ENCODE measurements around the gene BASP1.

The BASP1 gene

DNA sequence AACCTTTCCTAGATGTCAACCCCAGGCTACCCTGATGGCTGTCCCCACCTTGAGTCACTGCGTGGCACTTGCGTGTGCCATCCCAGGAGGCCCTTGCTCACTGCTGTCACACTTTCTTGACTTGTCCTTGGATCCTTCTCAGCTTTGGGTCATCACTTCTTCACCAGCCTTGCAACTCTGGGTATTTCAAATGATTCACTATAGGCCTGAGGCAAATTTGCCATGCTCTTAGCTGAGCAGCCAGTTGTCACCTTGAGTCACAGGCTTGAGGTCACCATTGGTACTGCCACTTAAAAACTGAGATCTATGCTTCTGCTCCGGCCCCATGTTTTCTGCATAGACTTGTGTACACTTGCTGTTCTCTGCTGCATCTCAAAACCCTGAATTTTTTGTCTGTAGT, 84.7 kb downstream of the BASP1 start:
- H3K4ac ChIP-seq (ENCODE audit: low read depth, low read length): no peak overlapping the region
- no peak overlapping the region for H3K14ac ChIP-seq (ENCODE audit: low read length)
- no peak overlapping the region for H4K12ac ChIP-seq (ENCODE audit: low read depth, low read length)
- no peak overlapping the region for H2AFZ ChIP-seq (ENCODE audit: insufficient read depth, low read length, poor library complexity)
- no peaks in the 10 kb centered on the region for H3K27me3 ChIP-seq (ENCODE audit: insufficient read depth, low read length)
- peak; percentile 49 to 77 for DNase-seq
- no peak overlapping the region for H3K4me3 ChIP-seq (ENCODE audit: low read depth, low read length)
- H3K4me2 ChIP-seq (ENCODE audit: low read length): no peak overlapping the region
- H3K9me3 ChIP-seq (ENCODE audit: insufficient read depth, low read depth, low read length): no peaks in the 10 kb centered on the region
- H2BK120ac ChIP-seq (ENCODE audit: insufficient read depth, low read length, poor library complexity): no peak overlapping the region
- no peak overlapping the region for H4K91ac ChIP-seq (ENCODE audit: low read depth, low read length)
- WGBS (ENCODE audit: extremely low coverage, insufficient coverage, insufficient read length): no CpG with 5 or more reads among the region's 3 CpGs
- H3K18ac ChIP-seq (ENCODE audit: low read length): no peak overlapping the region
- H3K4me1 ChIP-seq (ENCODE audit: control insufficient read depth in 1 of 2, insufficient read depth in 2 of 2, low read length in 2 of 2): peaks cover 15 to 23% of the 10 kb centered on the region in 2 experiments
- peak overlapping the region; percentile 12 for H2BK5ac ChIP-seq (ENCODE audit: low read depth, low read length, poor library complexity)
- no peak overlapping the region for H3K9ac ChIP-seq (ENCODE audit: low read length)
- peaks cover 10% of the 10 kb centered on the region for H3K79me1 ChIP-seq (ENCODE audit: low read length)
- no peak overlapping the region for H2AK5ac ChIP-seq (ENCODE audit: low read length)
- peaks cover 4% of the 10 kb centered on the region for H3K79me2 ChIP-seq (ENCODE audit: control insufficient read depth, insufficient read depth, low read length, poor library complexity)
- H3K23ac ChIP-seq (ENCODE audit: low read length): no peak overlapping the region
- H3K36me3 ChIP-seq (ENCODE audit: control insufficient read depth in 1 of 2, insufficient read depth in 2 of 2, low read length in 2 of 2): no peaks in the 10 kb centered on the region
- no peak overlapping the region for H2BK12ac ChIP-seq (ENCODE audit: low read length)
- no peak overlapping the region for H4K8ac ChIP-seq (ENCODE audit: low read depth, low read length)
- no peak overlapping the region for H3K27ac ChIP-seq (ENCODE audit: low read depth, low read length)

DNA sequence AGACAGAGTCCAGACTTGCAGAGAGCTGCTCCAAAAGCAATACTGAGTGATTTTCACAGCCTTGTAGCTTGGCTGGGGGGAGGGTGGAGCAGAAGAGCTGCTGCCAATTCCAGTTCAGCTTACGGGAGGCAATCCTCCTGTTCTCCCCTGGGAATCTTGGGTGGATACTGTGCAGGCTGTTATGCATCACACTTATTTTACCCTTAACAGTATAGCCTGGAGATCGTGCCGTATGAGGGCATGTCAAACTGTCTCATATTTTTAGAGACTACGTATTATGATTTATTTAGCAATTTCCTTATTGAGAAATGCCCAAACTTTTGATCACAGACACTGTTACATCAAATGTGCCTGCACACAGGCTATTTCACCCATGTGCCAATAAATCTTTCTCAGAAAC, 85.2 kb downstream of the BASP1 start:
- Histone ChIP-seq H2AFZ (ENCODE audit: insufficient read depth, low read length, poor library complexity) (no peak overlapping the region), H3K18ac (ENCODE audit: low read length) (no peak overlapping the region), H3K23ac (ENCODE audit: low read length) (no peak overlapping the region), H3K14ac (ENCODE audit: low read length) (no peak overlapping the region), H2BK12ac (ENCODE audit: low read length) (no peak overlapping the region), H3K9ac (ENCODE audit: low read length) (no peak overlapping the region), H3K79me1 (ENCODE audit: low read length) (peaks cover 10% of the 10 kb centered on the region), H3K27me3 (ENCODE audit: insufficient read depth, low read length) (no peaks in the 10 kb centered on the region), H3K4me2 (ENCODE audit: low read length) (no peak overlapping the region), H3K4ac (ENCODE audit: low read depth, low read length) (no peak overlapping the region), H4K91ac (ENCODE audit: low read depth, low read length) (no peak overlapping the region), H4K8ac (ENCODE audit: low read depth, low read length) (no peak overlapping the region), H2BK120ac (ENCODE audit: insufficient read depth, low read length, poor library complexity) (no peak overlapping the region), H3K36me3 (ENCODE audit: control insufficient read depth in 1 of 2, insufficient read depth in 2 of 2, low read length in 2 of 2) (no peaks in the 10 kb centered on the region), H3K9me3 (ENCODE audit: insufficient read depth, low read depth, low read length) (no peaks in the 10 kb centered on the region), H2AK5ac (ENCODE audit: low read length) (no peak overlapping the region), H3K79me2 (ENCODE audit: control insufficient read depth, insufficient read depth, low read length, poor library complexity) (peaks cover 4% of the 10 kb centered on the region), H3K4me1 (ENCODE audit: control insufficient read depth in 1 of 2, insufficient read depth in 2 of 2, low read length in 2 of 2) (peaks cover 15 to 23% of the 10 kb centered on the region in 2 experiments), H3K27ac (ENCODE audit: low read depth, low read length) (no peak overlapping the region), H2BK5ac (ENCODE audit: low read depth, low read length, poor library complexity) (no peak overlapping the region), H4K12ac (ENCODE audit: low read depth, low read length) (no peak overlapping the region), H3K4me3 (ENCODE audit: low read depth, low read length) (no peak overlapping the region)
- no CpG with 5 or more reads among the region's 4 CpGs for WGBS (ENCODE audit: extremely low coverage, insufficient coverage, insufficient read length)
- peak in 1 of 2 donors; percentile 11 for DNase-seq

DNA sequence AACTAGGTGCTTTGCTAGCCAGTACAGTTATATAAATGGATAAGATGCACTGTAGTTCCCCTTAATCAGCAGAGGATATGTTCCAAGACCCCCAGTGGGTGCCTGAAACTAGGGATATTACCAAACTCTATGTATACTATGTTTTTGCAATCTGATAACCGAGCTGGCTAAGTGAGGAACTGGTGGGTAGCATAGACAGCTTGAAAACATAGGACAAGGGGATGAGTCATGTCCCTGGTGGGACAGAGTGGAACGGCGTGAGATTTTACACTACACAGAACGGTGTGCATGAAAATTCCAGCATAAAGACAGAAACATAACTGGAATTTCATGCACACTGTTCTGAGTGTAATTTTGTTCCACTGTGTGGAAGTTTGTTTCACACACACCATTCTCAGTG, 86.9 kb downstream of the BASP1 start:
- Histone ChIP-seq H2AK5ac (ENCODE audit: low read length) (no peak overlapping the region), H2BK12ac (ENCODE audit: low read length) (no peak overlapping the region), H4K12ac (ENCODE audit: low read depth, low read length) (no peak overlapping the region), H4K91ac (ENCODE audit: low read depth, low read length) (no peak overlapping the region), H3K18ac (ENCODE audit: low read length) (no peak overlapping the region), H3K4me3 (ENCODE audit: low read depth, low read length) (no peak overlapping the region), H3K27ac (ENCODE audit: low read depth, low read length) (no peak overlapping the region), H3K79me1 (ENCODE audit: low read length) (peaks cover 10% of the 10 kb centered on the region), H3K9ac (ENCODE audit: low read length) (no peak overlapping the region), H2AFZ (ENCODE audit: insufficient read depth, low read length, poor library complexity) (no peak overlapping the region), H3K4me2 (ENCODE audit: low read length) (no peak overlapping the region), H2BK5ac (ENCODE audit: low read depth, low read length, poor library complexity) (no peak overlapping the region), H3K4me1 (ENCODE audit: control insufficient read depth in 1 of 2, insufficient read depth in 2 of 2, low read length in 2 of 2) (peaks cover 15 to 23% of the 10 kb centered on the region in 2 experiments), H3K14ac (ENCODE audit: low read length) (no peak overlapping the region), H3K27me3 (ENCODE audit: insufficient read depth, low read length) (no peaks in the 10 kb centered on the region), H4K8ac (ENCODE audit: low read depth, low read length) (no peak overlapping the region), H3K9me3 (ENCODE audit: insufficient read depth, low read depth, low read length) (no peaks in the 10 kb centered on the region), H3K4ac (ENCODE audit: low read depth, low read length) (no peak overlapping the region), H3K36me3 (ENCODE audit: control insufficient read depth in 1 of 2, insufficient read depth in 2 of 2, low read length in 2 of 2) (no peaks in the 10 kb centered on the region), H3K79me2 (ENCODE audit: control insufficient read depth, insufficient read depth, low read length, poor library complexity) (peaks cover 4% of the 10 kb centered on the region), H3K23ac (ENCODE audit: low read length) (no peak overlapping the region), H2BK120ac (ENCODE audit: insufficient read depth, low read length, poor library complexity) (no peak overlapping the region)
- peak in 1 of 2 donors; percentile 26 for DNase-seq
- WGBS (ENCODE audit: extremely low coverage, insufficient coverage, insufficient read length): no CpG with 5 or more reads among the region's 4 CpGs

DNA sequence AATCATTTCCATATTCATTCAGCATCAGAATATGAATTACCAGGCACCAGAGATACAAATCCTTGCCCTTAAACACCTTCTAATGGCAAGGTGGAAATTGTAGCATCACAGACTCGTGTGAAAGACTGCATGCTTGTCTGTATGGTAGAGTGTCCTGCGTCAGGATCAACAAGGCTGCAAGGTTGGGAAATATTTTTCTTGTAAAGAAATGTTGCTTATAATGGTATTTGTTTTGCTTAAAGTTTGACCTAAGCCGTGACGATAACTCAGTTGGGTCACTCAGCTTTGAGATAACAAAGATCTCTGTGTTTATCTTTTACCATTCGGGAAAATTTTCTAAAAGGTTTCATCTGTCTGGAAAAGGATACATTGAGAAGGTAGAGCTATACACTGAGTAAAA, 87.6 kb downstream of the BASP1 start:
- no peak overlapping the region for H3K4me2 ChIP-seq (ENCODE audit: low read length)
- H4K91ac ChIP-seq (ENCODE audit: low read depth, low read length): no peak overlapping the region
- H2AK5ac ChIP-seq (ENCODE audit: low read length): no peak overlapping the region
- no peak overlapping the region for H3K18ac ChIP-seq (ENCODE audit: low read length)
- H3K79me1 ChIP-seq (ENCODE audit: low read length): peaks cover 10% of the 10 kb centered on the region
- H3K23ac ChIP-seq (ENCODE audit: low read length): no peak overlapping the region
- no peak overlapping the region for H4K12ac ChIP-seq (ENCODE audit: low read depth, low read length)
- peaks cover 15 to 22% of the 10 kb centered on the region in 2 experiments for H3K4me1 ChIP-seq (ENCODE audit: control insufficient read depth in 1 of 2, insufficient read depth in 2 of 2, low read length in 2 of 2)
- H3K9ac ChIP-seq (ENCODE audit: low read length): no peak overlapping the region
- H3K79me2 ChIP-seq (ENCODE audit: control insufficient read depth, insufficient read depth, low read length, poor library complexity): peaks cover 4% of the 10 kb centered on the region
- peak in 1 of 2 donors; percentile 74 for DNase-seq
- H3K36me3 ChIP-seq (ENCODE audit: control insufficient read depth in 1 of 2, insufficient read depth in 2 of 2, low read length in 2 of 2): no peaks in the 10 kb centered on the region
- no peaks in the 10 kb centered on the region for H3K27me3 ChIP-seq (ENCODE audit: insufficient read depth, low read length)
- H2AFZ ChIP-seq (ENCODE audit: insufficient read depth, low read length, poor library complexity): no peak overlapping the region
- WGBS (ENCODE audit: extremely low coverage, insufficient coverage, insufficient read length): no CpG with 5 or more reads among the region's 5 CpGs
- H3K14ac ChIP-seq (ENCODE audit: low read length): no peak overlapping the region
- no peak overlapping the region for H4K8ac ChIP-seq (ENCODE audit: low read depth, low read length)
- no peak overlapping the region for H2BK12ac ChIP-seq (ENCODE audit: low read length)
- no peak overlapping the region for H2BK5ac ChIP-seq (ENCODE audit: low read depth, low read length, poor library complexity)
- H3K27ac ChIP-seq (ENCODE audit: low read depth, low read length): no peak overlapping the region
- H3K9me3 ChIP-seq (ENCODE audit: insufficient read depth, low read depth, low read length): no peaks in the 10 kb centered on the region
- no peak overlapping the region for H3K4ac ChIP-seq (ENCODE audit: low read depth, low read length)
- H3K4me3 ChIP-seq (ENCODE audit: low read depth, low read length): no peak overlapping the region
- no peak overlapping the region for H2BK120ac ChIP-seq (ENCODE audit: insufficient read depth, low read length, poor library complexity)
